Erythroblast (primary cell): Measurements from ENCODE around the gene EYA4.

Source experiments
- GATA1 ChIP-seq: IDR thresholded peaks from 2 replicates; pipeline ENCODE4 v1.6.1; 2011; ENCODE audit warnings: low read depth, mild to moderate bottlenecking, control low read depth, low read length, moderate library complexity
- POLR2A ChIP-seq: IDR thresholded peaks from 2 replicates; pipeline ENCODE4 v1.6.1; 2011; ENCODE audit warnings: mild to moderate bottlenecking, low read length

DNA sequence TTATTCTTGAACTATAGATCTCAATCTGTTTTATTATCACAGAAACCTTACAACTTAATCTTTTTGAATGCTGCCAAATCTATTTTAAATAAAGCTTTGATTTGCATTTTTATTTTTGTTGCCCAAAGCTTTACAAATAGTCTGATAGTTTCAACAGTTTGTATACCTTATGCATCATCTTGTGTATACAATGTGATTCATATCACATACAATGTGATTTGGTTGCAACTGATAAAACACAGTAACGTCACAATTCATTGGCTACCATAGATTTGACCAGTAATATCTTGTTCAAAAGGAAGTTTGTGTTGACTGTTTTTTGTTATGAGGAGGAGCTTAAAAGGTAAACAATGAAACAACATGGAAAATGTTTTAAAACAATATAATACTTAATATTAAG is 110.9 kb downstream of the EYA4 start:
- TF ChIP-seq POLR2A (no peak), GATA1 (no peak)
